ENCODE measurements around the gene ADD3.
A peak's percentile ranks its signal among the peaks of the same experiment; 100 is the strongest.

Gene ADD3

GRCh38 chr10:110006358-110007160 lies 1.2 kb upstream of the ADD3 start:
- no peak for DNase-seq

- DNase-seq = no peak
These were observed 553 bp upstream of the ADD3 start for GRCh38 chr10:110007161-110007700.

GRCh38 chr10:110008518-110009339 lies 945 bp downstream of the ADD3 start:
- DNase-seq = peak; percentile 53 to 60

- DNase-seq = peak; percentile 60 to 85
These were observed 2.1 kb downstream of the ADD3 start for GRCh38 chr10:110009736-110010475.

- DNase-seq = peak in 1 of 2 donors; percentile 31
These were observed 2.9 kb downstream of the ADD3 start for GRCh38 chr10:110010486-110011378.

- peak in 1 of 2 donors; percentile 9 for DNase-seq
These were observed 3.9 kb downstream of the ADD3 start for GRCh38 chr10:110011681-110012080.

GRCh38 chr10:110013630-110014293 lies 6.0 kb downstream of the ADD3 start:
- peak in 1 of 2 donors; percentile 42 for DNase-seq

GRCh38 chr10:110016039-110016438 lies 8.3 kb downstream of the ADD3 start:
- DNase-seq = peak in 1 of 2 donors; percentile 27

GRCh38 chr10:110017052-110017451 lies 9.3 kb downstream of the ADD3 start:
- no peak for DNase-seq

- no peak for DNase-seq
These were observed 10.1 kb downstream of the ADD3 start for GRCh38 chr10:110017907-110018306.

GRCh38 chr10:110020265-110020664 lies 12.5 kb downstream of the ADD3 start:
- DNase-seq = no peak

- DNase-seq = no peak
These were observed 15.1 kb downstream of the ADD3 start for GRCh38 chr10:110022716-110023504.

GRCh38 chr10:110023785-110024465 lies 16.1 kb downstream of the ADD3 start:
- no peak for DNase-seq

GRCh38 chr10:110029450-110029849 lies 21.7 kb downstream of the ADD3 start:
- DNase-seq = no peak

GRCh38 chr10:110032801-110033700 lies 25.3 kb downstream of the ADD3 start:
- no peak for DNase-seq

- no peak for DNase-seq
These were observed 26.0 kb downstream of the ADD3 start for GRCh38 chr10:110033701-110034235.

GRCh38 chr10:110034596-110034995 lies 26.8 kb downstream of the ADD3 start:
- DNase-seq = no peak

All from CD4-positive, alpha-beta T cell treated with Interleukin-4 for 1 hour (primary cell).